Measurements from ENCODE around the gene RFX4. TPM values are rescaled to one million over a fixed set of nuclear protein-coding genes. Genes with fewer than 3 reads are reported as not detected.

The RFX4 gene
- total RNA-seq, 4 donors from 2014 or later, result not detected

DNA sequence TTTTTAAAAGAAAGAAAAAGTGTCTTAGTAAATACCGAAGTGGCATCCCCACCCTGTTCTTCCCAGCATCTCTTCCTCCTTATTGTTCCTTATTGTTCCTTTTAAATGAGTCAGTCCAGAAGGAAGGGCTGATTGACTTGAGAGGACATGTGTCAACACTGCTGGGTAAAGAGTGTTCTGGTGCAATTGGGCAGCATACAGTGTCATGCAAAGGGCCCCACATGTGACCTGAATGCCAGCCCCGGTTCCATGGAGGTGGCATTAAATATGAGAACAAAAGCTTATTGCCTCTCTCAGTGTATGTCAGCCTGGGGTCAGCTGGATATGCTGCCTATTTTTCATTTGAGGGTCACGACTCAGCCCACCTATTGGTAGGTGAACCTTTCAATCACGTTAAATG lies 132.8 kb downstream of the RFX4 start:
- H3K27me3 ChIP-seq, result no peaks in the 10 kb centered on the region
- H3K4me1 ChIP-seq, result no peaks in the 10 kb centered on the region
- H3K4me3 ChIP-seq, result no peak overlapping the region
- H3K36me3 ChIP-seq, result no peaks in the 10 kb centered on the region
- H3K9me3 ChIP-seq, result no peaks in the 10 kb centered on the region
- no peak overlapping the region for H3K27ac ChIP-seq
- TF ChIP-seq POLR2A (IDR thresholded peaks at IDR 0.05) (no peak), EP300 (IDR thresholded peaks at IDR 0.05) (no peak), POLR2AphosphoS5 (IDR thresholded peaks at IDR 0.05) (no peak)
- TF ChIP-seq, protein P1, sequence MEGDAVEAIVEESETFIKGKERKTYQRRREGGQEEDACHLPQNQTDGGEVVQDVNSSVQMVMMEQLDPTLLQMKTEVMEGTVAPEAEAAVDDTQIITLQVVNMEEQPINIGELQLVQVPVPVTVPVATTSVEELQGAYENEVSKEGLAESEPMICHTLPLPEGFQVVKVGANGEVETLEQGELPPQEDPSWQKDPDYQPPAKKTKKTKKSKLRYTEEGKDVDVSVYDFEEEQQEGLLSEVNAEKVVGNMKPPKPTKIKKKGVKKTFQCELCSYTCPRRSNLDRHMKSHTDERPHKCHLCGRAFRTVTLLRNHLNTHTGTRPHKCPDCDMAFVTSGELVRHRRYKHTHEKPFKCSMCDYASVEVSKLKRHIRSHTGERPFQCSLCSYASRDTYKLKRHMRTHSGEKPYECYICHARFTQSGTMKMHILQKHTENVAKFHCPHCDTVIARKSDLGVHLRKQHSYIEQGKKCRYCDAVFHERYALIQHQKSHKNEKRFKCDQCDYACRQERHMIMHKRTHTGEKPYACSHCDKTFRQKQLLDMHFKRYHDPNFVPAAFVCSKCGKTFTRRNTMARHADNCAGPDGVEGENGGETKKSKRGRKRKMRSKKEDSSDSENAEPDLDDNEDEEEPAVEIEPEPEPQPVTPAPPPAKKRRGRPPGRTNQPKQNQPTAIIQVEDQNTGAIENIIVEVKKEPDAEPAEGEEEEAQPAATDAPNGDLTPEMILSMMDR (IDR thresholded peaks at IDR 0.05), result no peak
- WGBS, result 80% methylated on average over 4 of the region's 4 CpGs
- no peak for DNase-seq (ENCODE audit: low spot score in 2 of 2)

DNA sequence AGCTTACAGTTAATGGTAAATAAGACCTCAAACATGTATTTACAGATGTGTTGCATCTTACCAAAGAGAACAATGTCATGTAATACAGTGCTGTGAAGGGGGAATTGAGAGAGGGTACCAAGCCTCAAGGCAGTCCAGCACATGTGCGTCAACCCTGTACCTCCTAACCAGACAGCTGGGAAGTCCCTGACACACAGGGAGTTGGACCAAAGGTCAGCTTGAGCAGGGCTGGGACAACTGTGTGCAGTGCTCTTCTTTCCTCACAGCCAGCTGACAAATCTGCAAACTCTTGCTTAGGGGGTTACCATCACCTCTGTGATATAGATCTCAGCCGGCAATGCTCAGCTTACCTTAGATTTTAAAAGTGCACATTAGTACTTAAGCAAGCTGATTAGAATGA lies 134.9 kb downstream of the RFX4 start:
- TF ChIP-seq POLR2A (IDR thresholded peaks at IDR 0.05) (no peak), EP300 (IDR thresholded peaks at IDR 0.05) (no peak), POLR2AphosphoS5 (IDR thresholded peaks at IDR 0.05) (no peak)
- TF ChIP-seq, protein P1 (IDR thresholded peaks at IDR 0.05), result no peak
- Histone ChIP-seq H3K9me3 (no peaks in the 10 kb centered on the region), H3K27ac (no peak overlapping the region), H3K36me3 (no peaks in the 10 kb centered on the region), H3K4me3 (no peak overlapping the region), H3K4me1 (no peaks in the 10 kb centered on the region), H3K27me3 (no peaks in the 10 kb centered on the region)
- WGBS, result 78% methylated on average over 2 of the region's 2 CpGs
- DNase-seq (ENCODE audit: low spot score in 2 of 2), result no peak

DNA sequence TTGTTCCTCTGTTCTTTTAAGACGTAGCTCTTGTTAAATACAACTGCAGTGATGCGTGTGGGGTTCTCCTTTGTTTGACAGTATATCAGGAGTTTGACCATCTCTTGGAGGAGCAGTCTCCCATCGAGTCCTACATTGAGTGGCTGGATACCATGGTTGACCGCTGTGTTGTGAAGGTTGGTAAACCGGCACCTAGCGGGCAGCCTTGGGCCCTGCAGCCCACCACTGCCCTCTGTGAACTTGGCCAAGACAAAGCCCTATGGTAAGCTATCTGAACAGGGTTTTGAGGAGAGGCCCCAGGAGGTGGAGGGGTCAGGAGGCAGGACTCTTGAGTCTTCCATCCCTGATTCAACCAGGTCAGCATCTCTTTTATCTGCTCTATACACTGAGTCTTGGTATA lies 137.1 kb downstream of the RFX4 start:
- Histone ChIP-seq H3K9me3 (no peaks in the 10 kb centered on the region), H3K4me3 (no peak overlapping the region), H3K36me3 (no peaks in the 10 kb centered on the region), H3K4me1 (no peaks in the 10 kb centered on the region), H3K27ac (no peak overlapping the region), H3K27me3 (no peaks in the 10 kb centered on the region)
- DNase-seq (ENCODE audit: low spot score in 2 of 2), result no peak
- no peak for TF ChIP-seq EP300 (IDR thresholded peaks at IDR 0.05)
- no peak for TF ChIP-seq POLR2AphosphoS5 (IDR thresholded peaks at IDR 0.05)
- TF ChIP-seq, protein P1 (IDR thresholded peaks at IDR 0.05), result no peak
- no peak for TF ChIP-seq POLR2A (IDR thresholded peaks at IDR 0.05)
- 95% methylated on average over 6 of the region's 6 CpGs for WGBS

DNA sequence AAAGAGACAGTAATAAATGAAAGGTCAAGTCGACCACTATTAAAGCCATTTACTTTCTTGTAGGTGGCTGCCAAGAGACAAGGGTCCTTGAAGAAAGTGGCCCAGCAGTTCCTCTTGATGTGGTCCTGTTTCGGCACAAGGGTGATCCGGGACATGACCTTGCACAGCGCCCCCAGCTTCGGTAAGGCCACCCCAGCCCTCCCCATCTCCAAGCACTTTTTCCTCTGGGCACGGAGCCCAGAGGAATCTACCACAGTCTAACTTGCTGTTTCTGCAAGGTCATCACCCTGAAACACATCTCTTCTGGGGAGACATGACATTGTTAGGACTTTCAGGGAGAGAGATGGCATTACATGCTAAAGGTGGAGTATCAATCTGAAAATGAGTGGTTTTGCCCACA lies 137.9 kb downstream of the RFX4 start:
- H3K27me3 ChIP-seq, result no peaks in the 10 kb centered on the region
- DNase-seq (ENCODE audit: low spot score in 2 of 2), result no peak
- H3K4me1 ChIP-seq, result no peaks in the 10 kb centered on the region
- TF ChIP-seq POLR2A (IDR thresholded peaks at IDR 0.05) (no peak), POLR2AphosphoS5 (IDR thresholded peaks at IDR 0.05) (no peak), EP300 (IDR thresholded peaks at IDR 0.05) (no peak)
- TF ChIP-seq, protein P1 (IDR thresholded peaks at IDR 0.05), result no peak
- H3K9me3 ChIP-seq, result no peaks in the 10 kb centered on the region
- H3K36me3 ChIP-seq, result no peaks in the 10 kb centered on the region
- WGBS, result 73% methylated on average over 6 of the region's 6 CpGs
- no peak overlapping the region for H3K27ac ChIP-seq
- no peak overlapping the region for H3K4me3 ChIP-seq

DNA sequence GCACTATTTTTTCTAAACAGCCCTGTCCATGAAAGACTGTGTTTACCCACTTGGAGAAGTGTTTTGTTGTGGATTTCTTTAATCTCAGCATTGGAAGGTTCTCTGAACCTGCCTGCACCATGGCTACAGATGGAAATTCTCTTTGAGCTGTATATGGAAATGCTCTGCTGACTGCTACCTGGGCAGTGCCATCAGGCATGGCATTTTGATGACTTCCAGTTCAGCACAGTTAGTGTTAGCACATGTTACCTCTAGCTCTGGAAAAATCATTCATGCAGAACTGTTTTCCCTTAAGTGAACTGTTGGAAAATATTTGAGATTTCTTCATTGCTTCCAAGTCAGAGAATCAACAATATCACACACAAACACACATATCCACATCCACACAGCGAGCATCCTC lies 139.1 kb downstream of the RFX4 start:
- no peak for TF ChIP-seq POLR2AphosphoS5 (IDR thresholded peaks at IDR 0.05)
- no peak for TF ChIP-seq POLR2A (IDR thresholded peaks at IDR 0.05)
- TF ChIP-seq, protein P1 (IDR thresholded peaks at IDR 0.05), result no peak
- TF ChIP-seq EP300 (IDR thresholded peaks at IDR 0.05), result no peak
- Histone ChIP-seq H3K9me3 (no peaks in the 10 kb centered on the region), H3K36me3 (no peaks in the 10 kb centered on the region), H3K4me3 (no peak overlapping the region), H3K4me1 (no peaks in the 10 kb centered on the region), H3K27ac (no peak overlapping the region), H3K27me3 (no peaks in the 10 kb centered on the region)
- WGBS, result 90% methylated on average over 1 of the region's 1 CpG
- no peak for DNase-seq (ENCODE audit: low spot score in 2 of 2)
